GM10847 (cell line): ENCODE data around the gene SLC26A5.

Experiments
- POLR2A ChIP-seq: IDR thresholded peaks from 2 replicates; pipeline ENCODE4 v1.6.1; 2011; ENCODE audit not compliant: insufficient read length; ENCODE audit errors: extremely low read depth

The SLC26A5 gene

GRCh38 chr7:103446049-103446520 lies at the start of gene SLC26A5:
TSS of gene SLC26A5 (minus strand) at chr7:103446207. CDS start at chr7:103421514, 24,693 bp downstream.
- TF ChIP-seq POLR2A: no peak

- no peak for TF ChIP-seq POLR2A
These were observed 41.4 kb upstream of the SLC26A5 start for GRCh38 chr7:103487419-103487818.

- TF ChIP-seq POLR2A: no peak
These were observed 34.8 kb upstream of the SLC26A5 start for GRCh38 chr7:103480771-103481170.

- no peak for TF ChIP-seq POLR2A
These were observed 28.9 kb upstream of the SLC26A5 start for GRCh38 chr7:103474956-103475355.

GRCh38 chr7:103469095-103469948 lies 23.3 kb upstream of the SLC26A5 start:
- TF ChIP-seq POLR2A: no peak

GRCh38 chr7:103466814-103467213 lies 20.8 kb upstream of the SLC26A5 start:
- no peak for TF ChIP-seq POLR2A

GRCh38 chr7:103462358-103462757 lies 16.4 kb upstream of the SLC26A5 start:
- TF ChIP-seq POLR2A: no peak

GRCh38 chr7:103447073-103447960 lies 1.3 kb upstream of the SLC26A5 start:
- no peak for TF ChIP-seq POLR2A

- TF ChIP-seq POLR2A: no peak
These were observed 569 bp downstream of the SLC26A5 start for GRCh38 chr7:103445228-103446048.

GRCh38 chr7:103439661-103440060 lies 6.3 kb downstream of the SLC26A5 start:
- no peak for TF ChIP-seq POLR2A

GRCh38 chr7:103437623-103438022 lies 8.4 kb downstream of the SLC26A5 start:
- no peak for TF ChIP-seq POLR2A

- no peak for TF ChIP-seq POLR2A
These were observed 13.3 kb downstream of the SLC26A5 start for GRCh38 chr7:103432712-103433111.

GRCh38 chr7:103425177-103425576 lies 20.8 kb downstream of the SLC26A5 start:
- TF ChIP-seq POLR2A: no peak

GRCh38 chr7:103423467-103424179 lies 22.4 kb downstream of the SLC26A5 start:
- TF ChIP-seq POLR2A: no peak
